Common myeloid progenitor, CD34-positive (primary cell): ENCODE data around the gene RLN3.

Experiments used
- CTCF ChIA-PET: fragments of 350-600 bp; sonication (Branson Sonifier 250); formaldehyde crosslinking; loops from one replicate; lab custom pipeline; 2021; ENCODE audit warnings: antibody characterized with exemption; lab: Charles Lee
- POLR2A ChIA-PET: fragments of 350-600 bp; sonication (Branson Sonifier 250); formaldehyde crosslinking; loops from one replicate; lab custom pipeline; 2021; ENCODE audit warnings: antibody characterized with exemption; lab: Charles Lee
- DNase-seq, 3 donors: peaks; one replicate each; pipeline versions ENCODE4 v3.0.0 to v3.0.0-alpha.2; 2013
- H3K27ac ChIP-seq, 2 experiments: 1 replicate in 1 of 2; 2 replicates in 1 of 2; pipeline ENCODE4 v1.7.0; 2013; ENCODE audit warnings: inconsistent platforms in 2 of 2, low read length in 2 of 2, mild to moderate bottlenecking in 2 of 2, low read depth in 1 of 2, moderate library complexity in 1 of 2; ENCODE audit not compliant: severe bottlenecking in 2 of 2, insufficient read depth in 1 of 2, poor library complexity in 1 of 2
- H3K27me3 ChIP-seq, 5 experiments: replicated peaks in 2 of 5; 1 replicate in 3 of 5; 2 replicates in 2 of 5; pipeline versions ENCODE4 v1.6.1 to v1.7.0; 2013; ENCODE audit warnings: low read length in 4 of 5, mild to moderate bottlenecking in 2 of 5, moderate library complexity in 2 of 5, inconsistent platforms in 1 of 5; ENCODE audit not compliant: insufficient read depth in 5 of 5, control insufficient read depth in 4 of 5
- H3K36me3 ChIP-seq, 4 experiments: 1 replicate in 2 of 4; 2 replicates in 2 of 4; pipeline versions ENCODE4 v1.6.1 to v1.7.0; 2013; ENCODE audit warnings: low read length in 3 of 4, control low read depth in 1 of 4, mild to moderate bottlenecking in 1 of 4; ENCODE audit not compliant: control insufficient read depth in 4 of 4, insufficient read depth in 4 of 4
- H3K4me1 ChIP-seq, 4 experiments: 1 replicate in 3 of 4; 2 replicates in 1 of 4; pipeline versions ENCODE4 v1.6.1 to v1.7.1; 2013; ENCODE audit warnings: low read length in 3 of 4, mild to moderate bottlenecking in 3 of 4, control low read depth in 1 of 4, inconsistent platforms in 1 of 4, moderate library complexity in 1 of 4; ENCODE audit not compliant: control insufficient read depth in 4 of 4, insufficient read depth in 4 of 4; ENCODE audit errors: control extremely low read depth in 1 of 4
- H3K4me3 ChIP-seq, 7 experiments: 1 replicate in 4 of 7; 2 replicates in 3 of 7; pipeline versions ENCODE4 v1.5.1 to v1.7.0; 2013; ENCODE audit warnings: mild to moderate bottlenecking in 7 of 7, low read length in 6 of 7, moderate library complexity in 6 of 7, inconsistent platforms in 2 of 7, low read depth in 2 of 7, control low read depth in 1 of 7; ENCODE audit not compliant: insufficient read depth in 4 of 7, control insufficient read depth in 1 of 7; ENCODE audit errors: extremely low read depth in 1 of 7
- H3K9me3 ChIP-seq, 5 experiments: 1 replicate in 4 of 5; 2 replicates in 1 of 5; pipeline versions ENCODE4 v1.6.1 to v1.7.1; 2013; ENCODE audit warnings: low read length in 4 of 5, mild to moderate bottlenecking in 2 of 5, inconsistent platforms in 1 of 5, low read depth in 1 of 5, moderate library complexity in 1 of 5; ENCODE audit not compliant: control insufficient read depth in 4 of 5, insufficient read depth in 2 of 5; ENCODE audit errors: control extremely low read depth in 1 of 5
- WGBS: methylation state at CpG from one replicate; pipeline ENCODE4 v1.1.5; 2013; ENCODE audit not compliant: insufficient coverage; 5-methylcytosine and 5-hydroxymethylcytosine counted together

RLN3 gene

DNA sequence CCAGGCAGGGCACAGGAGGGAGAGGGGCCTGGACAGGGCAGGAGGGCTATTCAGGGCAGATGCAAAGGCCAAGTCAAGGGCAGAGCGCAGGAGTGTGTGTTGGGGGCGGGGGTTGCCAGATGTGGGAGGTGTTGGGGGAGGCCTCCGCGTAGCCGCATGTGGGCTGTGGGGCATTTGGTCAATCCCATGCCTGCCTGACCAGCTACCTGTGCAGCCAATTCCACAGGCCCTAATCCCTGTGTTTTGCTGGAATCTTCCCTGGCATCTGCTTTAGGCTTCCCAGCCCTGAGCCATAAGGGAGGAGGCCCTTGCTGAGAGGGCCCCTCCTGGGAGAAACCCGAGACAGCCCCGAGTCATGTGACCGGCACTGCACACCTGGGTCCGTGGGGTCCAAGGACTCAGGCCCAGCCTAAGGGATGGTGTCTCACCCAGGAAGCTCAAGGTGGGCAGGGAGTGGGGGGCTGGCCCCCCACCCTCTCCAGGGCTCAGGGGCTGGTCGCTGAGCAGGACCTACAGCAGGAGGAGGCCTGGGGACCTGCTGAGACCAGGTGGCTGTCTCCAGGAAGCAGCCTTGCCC, 42.1 kb upstream of the RLN3 start:
- peak overlapping the region in 3 of 7 experiments; percentile 19 to 65 (median 26) for H3K4me3 ChIP-seq
- peaks cover 0 to 20% (median 6%) of the 10 kb centered on the region in 4 experiments for H3K36me3 ChIP-seq
- no peaks in the 10 kb centered on the region for H3K9me3 ChIP-seq
- peak overlapping the region; percentile 74 to 81 for H3K27ac ChIP-seq
- peaks cover 3 to 90% (median 71%) of the 10 kb centered on the region in 4 experiments for H3K4me1 ChIP-seq
- H3K27me3 ChIP-seq = no peaks in the 10 kb centered on the region
- POLR2A ChIA-PET = interaction anchor here (1.0 to 4.0 kb wide), 4 partner anchors 18 to 105 kb away, joined by 3 to 29 read pairs (median 4); partner anchors contain the start of genes IL27RA and RFX1
- CTCF ChIA-PET = interaction anchor here (1.3 to 5.7 kb wide), 3 partner anchors 13 to 63 kb away, joined by 5 to 39 read pairs (median 8); partner anchors contain the start of gene RFX1
- DNase-seq = no peak
- 60% methylated on average over 10 of the region's 10 CpGs for WGBS

GRCh38 chr19:13986348-13986904, 41.5 kb upstream of the RLN3 start:
- Histone ChIP-seq H3K4me1 (peaks cover 3 to 84% (median 67%) of the 10 kb centered on the region in 4 experiments), H3K4me3 (peak overlapping the region in 5 of 7 experiments; percentile 26 to 65 (median 56)), H3K36me3 (peaks cover 0 to 23% (median 9%) of the 10 kb centered on the region in 4 experiments), H3K27me3 (no peaks in the 10 kb centered on the region), H3K27ac (peak overlapping the region; percentile 74 to 92), H3K9me3 (no peaks in the 10 kb centered on the region)
- ChIA-PET CTCF (interaction anchor here (0.7 to 5.7 kb wide), 4 partner anchors 9 to 36 kb away, joined by 3 to 39 read pairs (median 8); partner anchors contain the start of gene RFX1), POLR2A (interaction anchor here (0.6 to 4.0 kb wide), 5 partner anchors 9 to 106 kb away, joined by 3 to 29 read pairs (median 3); partner anchors contain the start of genes IL27RA and RFX1)
- 0% methylated on average over 18 of the region's 19 CpGs for WGBS
- peak; percentile 95 to 99 (median 99) for DNase-seq

GRCh38 chr19:13987101-13987890, 40.7 kb upstream of the RLN3 start:
- 17% methylated on average over 10 of the region's 17 CpGs for WGBS
- POLR2A ChIA-PET = interaction anchor here (0.6 to 4.0 kb wide), 5 partner anchors 10 to 106 kb away, joined by 3 to 29 read pairs (median 3); partner anchors contain the start of genes IL27RA and RFX1

GRCh38 chr19:13989487-13989886, 38.5 kb upstream of the RLN3 start:
- Histone ChIP-seq H3K9me3 (no peaks in the 10 kb centered on the region), H3K4me3 (no peak overlapping the region), H3K4me1 (peaks cover 3 to 56% (median 46%) of the 10 kb centered on the region in 4 experiments), H3K27me3 (no peaks in the 10 kb centered on the region), H3K27ac (no peak overlapping the region), H3K36me3 (peaks cover 0 to 29% (median 13%) of the 10 kb centered on the region in 4 experiments)
- no peak for DNase-seq
- 93% methylated on average over 5 of the region's 7 CpGs for WGBS
- POLR2A ChIA-PET = interaction anchor here (0.6 to 1.2 kb wide), 2 partner anchors 15 to 36 kb away, joined by 3 to 5 read pairs; no protein-coding TSS in a partner anchor
- CTCF ChIA-PET = interaction anchor here (1.7 to 5.7 kb wide), 3 partner anchors 9 to 15 kb away, joined by 4 to 39 read pairs (median 11); partner anchors contain the start of gene RFX1

More at GRCh38 chr19:13987101-13987890, 40.7 kb upstream of the RLN3 start:
- H3K27me3 ChIP-seq = no peaks in the 10 kb centered on the region
- CTCF ChIA-PET = interaction anchor here (0.7 to 5.7 kb wide), 8 partner anchors 10 to 37 kb away, joined by 3 to 39 read pairs (median 6); partner anchors contain the start of gene RFX1
- peaks cover 0 to 26% (median 12%) of the 10 kb centered on the region in 4 experiments for H3K36me3 ChIP-seq
- H3K9me3 ChIP-seq = no peaks in the 10 kb centered on the region
- peaks cover 3 to 76% (median 58%) of the 10 kb centered on the region in 4 experiments for H3K4me1 ChIP-seq
- H3K4me3 ChIP-seq = peak overlapping the region in 5 of 7 experiments; percentile 26 to 65 (median 56)
- peak overlapping the region; percentile 74 to 92 for H3K27ac ChIP-seq
- DNase-seq = no peak

DNA sequence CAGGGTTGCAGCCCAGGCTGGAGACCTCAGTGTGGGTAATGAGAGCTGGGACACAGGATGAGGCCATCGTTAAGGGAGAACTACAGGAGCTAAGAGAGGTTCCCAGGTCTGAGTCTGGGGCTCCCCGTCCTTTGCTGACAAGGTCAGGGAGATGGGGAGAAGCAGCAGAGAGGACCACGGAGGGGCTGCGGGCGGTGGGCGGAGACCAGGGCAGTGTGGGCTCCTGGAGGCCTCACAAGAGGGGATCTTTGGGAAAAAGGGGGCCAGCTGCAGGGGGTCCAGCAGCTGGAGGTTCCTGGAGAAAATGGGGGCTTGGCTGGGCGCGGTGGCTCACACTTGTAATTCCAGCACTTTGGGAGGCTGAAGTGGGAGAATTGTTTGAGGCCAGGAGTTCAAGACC, 37.9 kb upstream of the RLN3 start:
- POLR2A ChIA-PET = interaction anchor here (1.2 kb wide), 1 partner anchor 14 kb away, joined by 5 read pairs; no protein-coding TSS in a partner anchor
- Histone ChIP-seq H3K4me1 (peaks cover 3 to 50% (median 44%) of the 10 kb centered on the region in 4 experiments), H3K27me3 (no peaks in the 10 kb centered on the region), H3K36me3 (peaks cover 0 to 30% (median 13%) of the 10 kb centered on the region in 4 experiments), H3K27ac (no peak overlapping the region), H3K9me3 (no peaks in the 10 kb centered on the region), H3K4me3 (no peak overlapping the region)
- 95% methylated on average over 7 of the region's 8 CpGs for WGBS
- no peak for DNase-seq
- CTCF ChIA-PET = interaction anchor here (1.7 to 5.7 kb wide), 3 partner anchors 8 to 15 kb away, joined by 4 to 39 read pairs (median 11); partner anchors contain the start of gene RFX1

GRCh38 chr19:13992025-13992424, 35.9 kb upstream of the RLN3 start:
- H3K4me3 ChIP-seq = no peak overlapping the region
- no peaks in the 10 kb centered on the region for H3K9me3 ChIP-seq
- H3K4me1 ChIP-seq = peaks cover 3 to 32% (median 25%) of the 10 kb centered on the region in 4 experiments
- H3K27me3 ChIP-seq = no peaks in the 10 kb centered on the region
- H3K36me3 ChIP-seq = peaks cover 0 to 33% (median 17%) of the 10 kb centered on the region in 4 experiments
- CTCF ChIA-PET = interaction anchor here (0.9 to 2.0 kb wide), 5 partner anchors 9 to 68 kb away, joined by 3 to 8 read pairs (median 5); no protein-coding TSS in a partner anchor
- WGBS = 98% methylated on average over 7 of the region's 7 CpGs
- no peak for DNase-seq
- POLR2A ChIA-PET = no interaction called here
- H3K27ac ChIP-seq = no peak overlapping the region
